Mesothelial cell of epicardium (in vitro differentiated cells): Measurements from ENCODE around the gene SLC25A22. TPM values are rescaled to one million over a fixed set of nuclear protein-coding genes. Genes with fewer than 3 reads are reported as not detected.
A peak's percentile ranks its signal among the peaks of the same experiment; 100 is the strongest.

ENCODE experiments used
- DNase-seq, 2 experiments: peaks; one replicate each; pipeline ENCODE4 v3.0.0; 2021; ENCODE audit warnings: low spot score in 2 of 2; ENCODE audit not compliant: unreplicated experiment in 2 of 2
- H3K27ac Mint-ChIP-seq: 2 replicates; pipeline ENCODE4 v1.8.0; 2021; ENCODE audit warnings: mixed read lengths
- H3K27me3 Mint-ChIP-seq: 2 replicates; pipeline ENCODE4 v1.8.0; 2021; ENCODE audit warnings: low read depth, mixed read lengths
- H3K36me3 Mint-ChIP-seq: 2 replicates; pipeline ENCODE4 v1.8.0; 2021; ENCODE audit warnings: mixed read lengths
- H3K4me1 Mint-ChIP-seq: 2 replicates; pipeline ENCODE4 v1.8.0; 2021; ENCODE audit warnings: mixed read lengths
- H3K4me3 Mint-ChIP-seq: 2 replicates; pipeline ENCODE4 v1.8.0; 2021; ENCODE audit warnings: mild to moderate bottlenecking, moderate library complexity, mixed read lengths
- H3K9me3 Mint-ChIP-seq: 2 replicates; pipeline ENCODE4 v1.8.0; 2021; ENCODE audit warnings: mixed read lengths
- CTCF ChIP-seq: fragments of 200-600 bp; sonication (generic); IDR thresholded peaks from one replicate; pipeline ENCODE4 v1.5.0; 2021; ENCODE audit warnings: antibody characterized with exemption; ENCODE audit not compliant: unreplicated experiment
- total RNA-seq: library from RNA; stranded (reverse); gene quantifications from 3 replicates; pipeline ENCODE4 v1.2.1, GENCODE V29; 2021

Gene SLC25A22
- total RNA-seq, 1 donor from 2014 or later: 34.3 TPM

- Mint-ChIP-seq H3K27me3 (no peaks in the 10 kb centered on the region), H3K9me3 (no peaks in the 10 kb centered on the region), H3K4me1 (peaks cover 25% of the 10 kb centered on the region), H3K4me3 (peak overlapping the region; percentile 87), H3K36me3 (peaks cover 5% of the 10 kb centered on the region), H3K27ac (peak overlapping the region; percentile 80)
- TF ChIP-seq CTCF: no peak
- DNase-seq: no peak
Measured at GRCh38 chr11:811446-812245, 13.6 kb upstream of the SLC25A22 start.

GRCh38 chr11:810040-810567 lies 12.0 kb upstream of the SLC25A22 start:
- TF ChIP-seq CTCF: no peak
- H3K27me3 Mint-ChIP-seq: no peaks in the 10 kb centered on the region
- H3K4me3 Mint-ChIP-seq: peak overlapping the region; percentile 87
- peak overlapping the region; percentile 80 for H3K27ac Mint-ChIP-seq
- no peaks in the 10 kb centered on the region for H3K9me3 Mint-ChIP-seq
- H3K4me1 Mint-ChIP-seq: peaks cover 25% of the 10 kb centered on the region
- peaks cover 5% of the 10 kb centered on the region for H3K36me3 Mint-ChIP-seq
- no peak for DNase-seq

- DNase-seq: peak; percentile 95 to 99
- Mint-ChIP-seq H3K36me3 (peaks cover 5% of the 10 kb centered on the region), H3K27ac (peak within 1 kb of the TSS; percentile 98), H3K4me3 (peak within 1 kb of the TSS; percentile 87), H3K9me3 (no peaks in the 10 kb centered on the region), H3K27me3 (no peaks in the 10 kb centered on the region), H3K4me1 (peaks cover 27% of the 10 kb centered on the region)
- TF ChIP-seq CTCF: no peak
Measured at GRCh38 chr11:809287-810039, 11.4 kb upstream of the SLC25A22 start, which contains the start of gene RPLP2. Gene RPLP2 (plus strand): TSS chr11:809967. CDS start chr11:810235, 268 bp downstream.

- no peak for DNase-seq
- Mint-ChIP-seq H3K27me3 (no peaks in the 10 kb centered on the region), H3K9me3 (no peaks in the 10 kb centered on the region), H3K36me3 (peaks cover 3% of the 10 kb centered on the region), H3K27ac (peak overlapping the region; percentile 98), H3K4me3 (peak overlapping the region; percentile 87), H3K4me1 (peaks cover 35% of the 10 kb centered on the region)
- no peak for TF ChIP-seq CTCF
Measured at GRCh38 chr11:808427-809286, 10.6 kb upstream of the SLC25A22 start.

- Mint-ChIP-seq H3K4me3 (peak overlapping the region; percentile 76), H3K27ac (peak overlapping the region; percentile 64), H3K27me3 (no peaks in the 10 kb centered on the region), H3K9me3 (no peaks in the 10 kb centered on the region), H3K4me1 (peaks cover 21% of the 10 kb centered on the region), H3K36me3 (no peaks in the 10 kb centered on the region)
- no peak for DNase-seq
- no peak for TF ChIP-seq CTCF
Measured at GRCh38 chr11:804599-804964, 6.5 kb upstream of the SLC25A22 start.
